ENCODE results near the gene PDCD5. TPM values are rescaled to one million over a fixed set of nuclear protein-coding genes. Genes with fewer than 3 reads are reported as not detected.

The PDCD5 gene
- total RNA-seq, 1 experiment from 2014 or later, result 255 TPM

GRCh38 chr19:32614916-32615315, 33.9 kb downstream of the PDCD5 start:
- no peak for TF ChIP-seq EZH2 (IDR thresholded peaks at IDR 0.05; ENCODE audit: borderline replicate concordance, low read depth, low read length, poor library complexity, severe bottlenecking)
- no peak for TF ChIP-seq CTCF (conservative IDR thresholded peaks at IDR 0.05; ENCODE audit: low read depth, low read length)
- POLR2A ChIA-PET (ENCODE audit: low non-redundant PET), result no interaction called here
- no peaks in the 10 kb centered on the region for H3K4me1 ChIP-seq (ENCODE audit: insufficient read depth, low read length, poor library complexity, severe bottlenecking)
- H3K4me3 ChIP-seq (ENCODE audit: low read depth, low read length, poor library complexity, severe bottlenecking), result no peak overlapping the region
- no peaks in the 10 kb centered on the region for H3K9me3 ChIP-seq (ENCODE audit: low read depth, low read length, poor library complexity, severe bottlenecking)
- no peak for DNase-seq (ENCODE audit: low spot score)
- CTCF ChIA-PET, result no interaction called here
- no TSS peak for BruUV-seq (replicated peaks)
- H3K27ac ChIP-seq (ENCODE audit: low read depth, low read length, poor library complexity, severe bottlenecking), result no peak overlapping the region
- no peaks in the 10 kb centered on the region for H3K27me3 ChIP-seq (replicated peaks; ENCODE audit: insufficient read depth, low read depth, low read length, poor library complexity)
- intact Hi-C loops (cut with micrococcal nuclease; ENCODE audit: unreplicated experiment), result no loop called here
- peaks cover 17% of the 10 kb centered on the region for H3K36me3 ChIP-seq (ENCODE audit: insufficient read depth, low read length, poor library complexity, severe bottlenecking)

- CTCF ChIA-PET, result no interaction called here
- DNase-seq (ENCODE audit: low spot score), result no peak
- Histone ChIP-seq H3K4me3 (ENCODE audit: low read depth, low read length, poor library complexity, severe bottlenecking) (no peak overlapping the region), H3K4me1 (ENCODE audit: insufficient read depth, low read length, poor library complexity, severe bottlenecking) (no peaks in the 10 kb centered on the region), H3K36me3 (ENCODE audit: insufficient read depth, low read length, poor library complexity, severe bottlenecking) (peaks cover 17% of the 10 kb centered on the region), H3K27ac (ENCODE audit: low read depth, low read length, poor library complexity, severe bottlenecking) (no peak overlapping the region), H3K9me3 (ENCODE audit: low read depth, low read length, poor library complexity, severe bottlenecking) (no peaks in the 10 kb centered on the region), H3K27me3 (replicated peaks; ENCODE audit: insufficient read depth, low read depth, low read length, poor library complexity) (no peaks in the 10 kb centered on the region)
- TF ChIP-seq CTCF (conservative IDR thresholded peaks at IDR 0.05; ENCODE audit: low read depth, low read length) (no peak), EZH2 (IDR thresholded peaks at IDR 0.05; ENCODE audit: borderline replicate concordance, low read depth, low read length, poor library complexity, severe bottlenecking) (no peak)
- POLR2A ChIA-PET (ENCODE audit: low non-redundant PET), result no interaction called here
- no TSS peak for BruUV-seq (replicated peaks)
- intact Hi-C loops (cut with micrococcal nuclease; ENCODE audit: unreplicated experiment), result no loop called here
Measured at GRCh38 chr19:32615569-32615968, 34.6 kb downstream of the PDCD5 start.

- no peak for DNase-seq (ENCODE audit: low spot score)
- Histone ChIP-seq H3K36me3 (ENCODE audit: insufficient read depth, low read length, poor library complexity, severe bottlenecking) (peaks cover 17% of the 10 kb centered on the region), H3K4me1 (ENCODE audit: insufficient read depth, low read length, poor library complexity, severe bottlenecking) (no peaks in the 10 kb centered on the region), H3K27ac (ENCODE audit: low read depth, low read length, poor library complexity, severe bottlenecking) (no peak overlapping the region), H3K27me3 (replicated peaks; ENCODE audit: insufficient read depth, low read depth, low read length, poor library complexity) (no peaks in the 10 kb centered on the region), H3K9me3 (ENCODE audit: low read depth, low read length, poor library complexity, severe bottlenecking) (no peaks in the 10 kb centered on the region), H3K4me3 (ENCODE audit: low read depth, low read length, poor library complexity, severe bottlenecking) (no peak overlapping the region)
- CTCF ChIA-PET, result no interaction called here
- BruUV-seq (replicated peaks), result no TSS peak
- intact Hi-C loops (cut with micrococcal nuclease; ENCODE audit: unreplicated experiment), result no loop called here
- TF ChIP-seq EZH2 (IDR thresholded peaks at IDR 0.05; ENCODE audit: borderline replicate concordance, low read depth, low read length, poor library complexity, severe bottlenecking) (no peak), CTCF (conservative IDR thresholded peaks at IDR 0.05; ENCODE audit: low read depth, low read length) (no peak)
- POLR2A ChIA-PET (ENCODE audit: low non-redundant PET), result no interaction called here
Measured at GRCh38 chr19:32619051-32619685, 38.2 kb downstream of the PDCD5 start.

All from A673 (cell line).